ENCODE data around the gene PEX7. TPM values are rescaled to one million over a fixed set of nuclear protein-coding genes. Genes with fewer than 3 reads are reported as not detected.
"Not testable (repeated sequence)": the region's sequence is repeated elsewhere in the genome, so short reads cannot be mapped to it uniquely, and the experiment has no call there.

PEX7 gene
- total RNA-seq, 1 experiment from 2014 or later: 6.4 TPM

DNA sequence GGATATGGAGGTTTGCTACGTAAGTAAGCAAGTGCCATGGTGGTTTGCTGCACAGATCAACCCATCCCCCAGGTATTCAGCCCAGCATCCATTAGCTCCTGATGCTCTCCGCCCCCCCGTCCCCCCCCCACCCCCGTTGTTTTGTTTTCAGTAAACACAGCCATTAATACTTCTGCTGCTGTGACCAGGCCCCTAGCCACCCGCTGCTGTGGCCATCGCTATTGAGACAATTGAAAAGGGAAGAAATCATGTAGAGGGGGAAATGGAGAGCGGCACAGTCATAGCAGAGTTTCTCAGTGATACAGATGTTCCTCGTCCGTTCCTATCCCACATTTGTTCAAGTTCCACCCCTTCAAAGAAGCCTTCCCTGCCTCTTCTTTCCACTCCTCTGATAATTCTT lies 124.6 kb downstream of the PEX7 start:
- no peak overlapping the region for H3K4me3 ChIP-seq (ENCODE audit: low read depth, low read length)
- Mint-ChIP-seq H3K9me3 (ENCODE audit: unreplicated experiment) (no peaks in the 10 kb centered on the region), H3K4me3 (ENCODE audit: unreplicated experiment) (no peak overlapping the region), H3K27ac (ENCODE audit: unreplicated experiment) (no peak overlapping the region), H3K27me3 (ENCODE audit: insufficient read depth, unreplicated experiment) (no peaks in the 10 kb centered on the region), H3K36me3 (ENCODE audit: insufficient read depth, unreplicated experiment) (no peaks in the 10 kb centered on the region), H3K4me1 (ENCODE audit: low read depth, unreplicated experiment) (no peaks in the 10 kb centered on the region)
- no peaks in the 10 kb centered on the region for H3K36me3 ChIP-seq (ENCODE audit: control insufficient read depth, insufficient read depth, low read length)
- DNase-seq: no peak
- TF ChIP-seq, protein P1, sequence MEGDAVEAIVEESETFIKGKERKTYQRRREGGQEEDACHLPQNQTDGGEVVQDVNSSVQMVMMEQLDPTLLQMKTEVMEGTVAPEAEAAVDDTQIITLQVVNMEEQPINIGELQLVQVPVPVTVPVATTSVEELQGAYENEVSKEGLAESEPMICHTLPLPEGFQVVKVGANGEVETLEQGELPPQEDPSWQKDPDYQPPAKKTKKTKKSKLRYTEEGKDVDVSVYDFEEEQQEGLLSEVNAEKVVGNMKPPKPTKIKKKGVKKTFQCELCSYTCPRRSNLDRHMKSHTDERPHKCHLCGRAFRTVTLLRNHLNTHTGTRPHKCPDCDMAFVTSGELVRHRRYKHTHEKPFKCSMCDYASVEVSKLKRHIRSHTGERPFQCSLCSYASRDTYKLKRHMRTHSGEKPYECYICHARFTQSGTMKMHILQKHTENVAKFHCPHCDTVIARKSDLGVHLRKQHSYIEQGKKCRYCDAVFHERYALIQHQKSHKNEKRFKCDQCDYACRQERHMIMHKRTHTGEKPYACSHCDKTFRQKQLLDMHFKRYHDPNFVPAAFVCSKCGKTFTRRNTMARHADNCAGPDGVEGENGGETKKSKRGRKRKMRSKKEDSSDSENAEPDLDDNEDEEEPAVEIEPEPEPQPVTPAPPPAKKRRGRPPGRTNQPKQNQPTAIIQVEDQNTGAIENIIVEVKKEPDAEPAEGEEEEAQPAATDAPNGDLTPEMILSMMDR (IDR thresholded peaks at IDR 0.05; ENCODE audit: insufficient read depth in 1 of 2, low read depth in 1 of 2, low read length in 1 of 2, severe bottlenecking in 1 of 2, unreplicated experiment in 1 of 2): no peak
- no peaks in the 10 kb centered on the region for H3K4me1 ChIP-seq
- no peaks in the 10 kb centered on the region for H3K9me3 ChIP-seq
- intact Hi-C loops (cut with micrococcal nuclease; ENCODE audit: unreplicated experiment): no loop called here
- POLR2A ChIA-PET: no interaction called here
- H3K27me3 ChIP-seq (replicated peaks; ENCODE audit: control insufficient read depth, insufficient read depth, low read length): no peaks in the 10 kb centered on the region
- CTCF ChIA-PET: no interaction called here
- BruUV-seq (replicated peaks): no TSS peak

DNA sequence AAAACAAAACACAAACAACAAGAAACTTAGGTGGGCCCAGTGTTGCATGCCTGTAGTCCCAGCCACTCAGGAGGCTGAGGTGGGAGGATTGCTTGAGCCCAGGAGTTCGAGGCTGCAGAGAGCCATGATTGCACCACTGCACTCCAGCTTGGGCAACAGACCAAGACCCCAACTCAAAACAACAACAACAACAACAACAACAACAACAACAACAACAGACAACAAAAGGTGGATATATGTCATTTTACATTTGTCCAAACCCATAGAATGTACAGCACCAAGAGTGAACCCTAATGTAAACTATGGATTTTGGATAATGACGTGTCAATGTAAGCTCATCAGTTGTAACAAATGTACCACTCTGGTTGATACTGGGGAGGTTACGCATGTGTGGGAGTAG lies 127.6 kb downstream of the PEX7 start:
- H3K27ac Mint-ChIP-seq (ENCODE audit: unreplicated experiment); POLR2A ChIA-PET; H3K9me3 Mint-ChIP-seq (ENCODE audit: unreplicated experiment); H3K4me3 Mint-ChIP-seq (ENCODE audit: unreplicated experiment); H3K9me3 ChIP-seq; H3K4me1 ChIP-seq; H3K4me3 ChIP-seq (ENCODE audit: low read depth, low read length); DNase-seq; BruUV-seq (replicated peaks); H3K4me1 Mint-ChIP-seq (ENCODE audit: low read depth, unreplicated experiment); H3K27me3 ChIP-seq (replicated peaks; ENCODE audit: control insufficient read depth, insufficient read depth, low read length); intact Hi-C loops (cut with micrococcal nuclease; ENCODE audit: unreplicated experiment); H3K36me3 ChIP-seq (ENCODE audit: control insufficient read depth, insufficient read depth, low read length); CTCF ChIA-PET; H3K36me3 Mint-ChIP-seq (ENCODE audit: insufficient read depth, unreplicated experiment); H3K27me3 Mint-ChIP-seq (ENCODE audit: insufficient read depth, unreplicated experiment): not testable (repeated sequence)

DNA sequence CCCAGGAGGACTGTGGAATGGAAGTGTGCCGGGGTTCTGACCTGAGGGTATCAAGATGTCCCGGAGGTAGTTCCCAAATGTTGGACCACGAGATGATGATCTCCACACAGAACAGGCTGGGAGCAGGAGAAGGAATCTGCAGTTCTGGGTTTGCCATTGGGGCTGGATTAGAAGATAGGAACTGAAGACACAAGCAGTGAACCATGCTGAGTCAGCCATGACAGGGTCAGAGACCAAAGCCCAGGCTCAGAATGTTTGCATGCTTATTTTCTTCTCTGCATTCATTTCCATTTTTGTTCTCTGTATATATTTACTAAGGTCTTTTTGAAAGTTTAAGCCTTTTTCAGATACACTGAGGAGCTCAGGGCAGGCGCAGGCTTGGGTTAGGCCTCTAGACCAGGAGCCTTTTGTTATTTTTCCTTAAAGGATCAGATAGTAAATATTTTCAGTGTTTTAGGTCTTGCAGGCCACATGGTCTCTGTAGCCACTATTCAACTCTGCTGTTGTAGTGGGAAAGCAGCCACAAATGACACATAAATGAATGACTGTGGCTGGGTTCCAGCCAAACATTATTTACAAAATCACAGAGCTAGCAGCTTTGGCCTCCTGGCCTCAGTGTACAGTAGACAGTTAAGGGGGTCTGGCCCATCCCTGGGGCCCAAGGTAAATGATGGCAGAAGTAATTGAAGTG lies 128.2 kb downstream of the PEX7 start:
- no peaks in the 10 kb centered on the region for H3K36me3 ChIP-seq (ENCODE audit: control insufficient read depth, insufficient read depth, low read length)
- H3K9me3 Mint-ChIP-seq (ENCODE audit: unreplicated experiment): no peaks in the 10 kb centered on the region
- ChIA-PET CTCF (no interaction called here), POLR2A (no interaction called here)
- no peak overlapping the region for H3K27ac Mint-ChIP-seq (ENCODE audit: unreplicated experiment)
- no peaks in the 10 kb centered on the region for H3K36me3 Mint-ChIP-seq (ENCODE audit: insufficient read depth, unreplicated experiment)
- no peak overlapping the region for H3K4me3 ChIP-seq (ENCODE audit: low read depth, low read length)
- no TSS peak for BruUV-seq (replicated peaks)
- no peak overlapping the region for H3K4me3 Mint-ChIP-seq (ENCODE audit: unreplicated experiment)
- H3K4me1 Mint-ChIP-seq (ENCODE audit: low read depth, unreplicated experiment): no peaks in the 10 kb centered on the region
- intact Hi-C loops (cut with micrococcal nuclease; ENCODE audit: unreplicated experiment): no loop called here
- TF ChIP-seq, protein P1 (IDR thresholded peaks at IDR 0.05; ENCODE audit: insufficient read depth in 1 of 2, low read depth in 1 of 2, low read length in 1 of 2, severe bottlenecking in 1 of 2, unreplicated experiment in 1 of 2): no peak
- no peak for DNase-seq
- no peaks in the 10 kb centered on the region for H3K27me3 ChIP-seq (replicated peaks; ENCODE audit: control insufficient read depth, insufficient read depth, low read length)
- H3K27me3 Mint-ChIP-seq (ENCODE audit: insufficient read depth, unreplicated experiment): no peaks in the 10 kb centered on the region
- H3K9me3 ChIP-seq: no peaks in the 10 kb centered on the region
- H3K4me1 ChIP-seq: no peaks in the 10 kb centered on the region
